ENCODE measurements around the gene SLIT3. TPM values are rescaled to one million over a fixed set of nuclear protein-coding genes. Genes with fewer than 3 reads are reported as not detected.

The SLIT3 gene
- total RNA-seq, 4 donors from 2014 or later, result 46.3 to 89.0 (median 68.0) TPM

DNA sequence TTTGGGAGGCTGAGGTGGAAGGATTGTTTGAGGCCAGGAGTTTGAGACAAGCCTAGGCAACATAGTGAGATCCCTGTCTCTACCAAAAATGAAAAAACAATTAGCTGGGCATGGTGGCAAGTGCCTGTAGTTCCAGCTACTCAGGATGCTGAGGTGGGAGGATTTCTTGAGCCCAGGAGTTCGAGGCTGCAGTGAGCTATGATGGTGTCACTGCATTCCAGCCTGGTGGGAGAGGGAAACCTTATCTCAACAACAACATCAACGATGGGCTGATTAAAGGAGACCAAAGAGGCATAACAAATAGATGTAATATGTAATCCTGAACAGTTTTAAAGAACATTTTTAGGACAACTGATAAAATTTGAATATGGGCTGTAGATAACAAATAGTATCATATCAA is 687.5 kb downstream of the SLIT3 start:
- ATAC-seq (ENCODE audit: low FRiP score) (no peak), DNase-seq (ENCODE audit: low spot score) (no peak)
- TF ChIP-seq, protein P1, sequence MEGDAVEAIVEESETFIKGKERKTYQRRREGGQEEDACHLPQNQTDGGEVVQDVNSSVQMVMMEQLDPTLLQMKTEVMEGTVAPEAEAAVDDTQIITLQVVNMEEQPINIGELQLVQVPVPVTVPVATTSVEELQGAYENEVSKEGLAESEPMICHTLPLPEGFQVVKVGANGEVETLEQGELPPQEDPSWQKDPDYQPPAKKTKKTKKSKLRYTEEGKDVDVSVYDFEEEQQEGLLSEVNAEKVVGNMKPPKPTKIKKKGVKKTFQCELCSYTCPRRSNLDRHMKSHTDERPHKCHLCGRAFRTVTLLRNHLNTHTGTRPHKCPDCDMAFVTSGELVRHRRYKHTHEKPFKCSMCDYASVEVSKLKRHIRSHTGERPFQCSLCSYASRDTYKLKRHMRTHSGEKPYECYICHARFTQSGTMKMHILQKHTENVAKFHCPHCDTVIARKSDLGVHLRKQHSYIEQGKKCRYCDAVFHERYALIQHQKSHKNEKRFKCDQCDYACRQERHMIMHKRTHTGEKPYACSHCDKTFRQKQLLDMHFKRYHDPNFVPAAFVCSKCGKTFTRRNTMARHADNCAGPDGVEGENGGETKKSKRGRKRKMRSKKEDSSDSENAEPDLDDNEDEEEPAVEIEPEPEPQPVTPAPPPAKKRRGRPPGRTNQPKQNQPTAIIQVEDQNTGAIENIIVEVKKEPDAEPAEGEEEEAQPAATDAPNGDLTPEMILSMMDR (IDR thresholded peaks at IDR 0.05), result no peak

DNA sequence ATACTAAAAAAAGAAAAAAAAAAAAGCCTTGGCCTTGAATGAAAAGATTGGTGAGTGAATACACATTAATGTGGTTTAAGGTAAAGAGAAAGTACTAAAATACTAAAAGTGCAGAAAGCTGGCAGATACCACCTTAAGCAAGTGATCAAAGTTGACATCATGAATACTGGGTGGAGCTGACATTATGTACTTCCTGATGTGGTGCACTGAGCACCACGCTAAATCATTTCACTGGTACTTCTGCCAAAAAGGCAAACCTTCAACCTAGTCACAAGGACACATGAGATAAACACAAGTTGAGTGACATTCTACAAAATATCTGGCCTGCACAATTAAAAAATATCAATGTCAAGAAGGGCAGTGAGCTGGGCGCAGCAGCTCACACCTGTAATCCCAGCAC is 687.9 kb downstream of the SLIT3 start:
- TF ChIP-seq, protein P1 (IDR thresholded peaks at IDR 0.05), result no peak
- no peak for DNase-seq (ENCODE audit: low spot score)
- ATAC-seq (ENCODE audit: low FRiP score), result no peak

DNA sequence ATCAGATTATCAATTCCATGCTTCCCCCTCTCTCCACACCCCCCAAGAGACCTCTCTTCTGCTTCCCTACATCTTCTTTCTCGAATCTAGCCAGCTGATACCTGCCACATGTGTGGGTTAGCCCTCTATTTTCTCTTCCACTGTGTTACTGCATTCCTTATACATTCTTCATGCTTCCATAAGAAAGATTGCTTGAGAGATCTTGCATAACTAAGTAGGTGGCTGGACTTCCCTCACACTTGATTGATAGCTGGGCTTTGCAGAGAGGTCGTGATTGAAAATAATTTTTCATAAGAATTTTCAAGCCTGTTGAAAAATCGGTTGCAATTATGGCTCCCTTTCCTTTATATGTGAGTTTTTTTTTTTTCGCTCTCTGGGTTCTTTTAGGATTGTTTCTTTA is 688.8 kb downstream of the SLIT3 start:
- TF ChIP-seq, protein P1 (IDR thresholded peaks at IDR 0.05), result no peak
- DNase-seq (ENCODE audit: low spot score) (no peak), ATAC-seq (ENCODE audit: low FRiP score) (no peak)

Small RNA genes within 50 kb of the gene (small RNA-seq; reads per million reads assigned to genes)
- gene MIR218-2 (not detected), gene MIR585 (0.90 reads per million), gene RF00019 (not detected)

Measured in omental fat pad (tissue), 4 donors.